HL-60 (cell line): ENCODE data around the gene GDI1.

Experiments
- GABPA ChIP-seq: IDR thresholded peaks from 2 replicates; pipeline ENCODE4 v1.6.1; 2012; ENCODE audit warnings: low read depth
- POLR2AphosphoS5 ChIP-seq: IDR thresholded peaks from 2 replicates; pipeline ENCODE4 v1.6.1; 2012; ENCODE audit warnings: low read depth
- TF ChIP-seq, protein P1 (sequence below): IDR thresholded peaks from one replicate; pipeline ENCODE4 v1.5.1; 2011; ENCODE audit warnings: low read length, control low read depth, inconsistent platforms; ENCODE audit not compliant: insufficient read depth
- TF ChIP-seq, protein P2 (sequence below): IDR thresholded peaks from 2 replicates; pipeline ENCODE4 v1.6.1; 2012; ENCODE audit warnings: low read depth; ENCODE audit not compliant: insufficient replicate concordance

DNA sequence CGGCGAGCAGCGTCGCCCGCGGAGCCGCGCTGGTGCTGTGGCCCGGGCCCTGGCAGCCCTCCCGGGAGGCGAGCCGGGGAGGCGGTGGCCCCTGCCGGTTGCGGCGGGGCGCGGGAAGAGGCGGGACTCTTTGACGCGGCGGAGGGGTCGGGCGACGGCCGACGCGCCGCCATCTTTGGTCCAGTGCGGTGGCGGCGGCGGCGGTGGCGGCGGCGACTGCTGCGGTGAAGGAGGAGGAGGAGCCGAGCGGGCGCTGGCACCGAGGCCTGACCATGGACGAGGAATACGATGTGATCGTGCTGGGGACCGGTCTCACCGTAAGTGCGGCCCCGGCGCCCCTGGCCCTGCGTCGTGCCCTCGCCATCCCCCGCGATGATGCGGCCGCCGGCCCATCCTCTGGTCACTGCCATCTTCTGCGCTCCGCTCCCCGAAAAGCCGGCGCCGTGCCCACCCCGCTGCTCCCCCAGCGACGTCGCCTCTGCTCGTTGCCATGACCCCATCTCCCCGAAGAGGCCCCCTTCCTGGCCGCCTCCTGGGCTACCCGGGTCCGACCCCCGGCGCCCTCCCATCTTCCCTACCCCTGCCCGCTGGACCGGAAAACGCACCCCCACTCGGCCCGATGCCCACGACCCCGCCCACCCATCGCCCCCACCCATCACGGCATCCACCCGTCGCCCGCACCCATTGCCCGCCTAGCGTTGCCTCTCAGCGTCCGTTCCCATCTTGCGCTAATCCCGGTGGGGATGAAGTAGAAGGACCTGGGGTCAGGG lies at the start of gene GDI1:
- TF ChIP-seq GABPA (no peak), POLR2AphosphoS5 (no peak)
- TF ChIP-seq, protein P1, sequence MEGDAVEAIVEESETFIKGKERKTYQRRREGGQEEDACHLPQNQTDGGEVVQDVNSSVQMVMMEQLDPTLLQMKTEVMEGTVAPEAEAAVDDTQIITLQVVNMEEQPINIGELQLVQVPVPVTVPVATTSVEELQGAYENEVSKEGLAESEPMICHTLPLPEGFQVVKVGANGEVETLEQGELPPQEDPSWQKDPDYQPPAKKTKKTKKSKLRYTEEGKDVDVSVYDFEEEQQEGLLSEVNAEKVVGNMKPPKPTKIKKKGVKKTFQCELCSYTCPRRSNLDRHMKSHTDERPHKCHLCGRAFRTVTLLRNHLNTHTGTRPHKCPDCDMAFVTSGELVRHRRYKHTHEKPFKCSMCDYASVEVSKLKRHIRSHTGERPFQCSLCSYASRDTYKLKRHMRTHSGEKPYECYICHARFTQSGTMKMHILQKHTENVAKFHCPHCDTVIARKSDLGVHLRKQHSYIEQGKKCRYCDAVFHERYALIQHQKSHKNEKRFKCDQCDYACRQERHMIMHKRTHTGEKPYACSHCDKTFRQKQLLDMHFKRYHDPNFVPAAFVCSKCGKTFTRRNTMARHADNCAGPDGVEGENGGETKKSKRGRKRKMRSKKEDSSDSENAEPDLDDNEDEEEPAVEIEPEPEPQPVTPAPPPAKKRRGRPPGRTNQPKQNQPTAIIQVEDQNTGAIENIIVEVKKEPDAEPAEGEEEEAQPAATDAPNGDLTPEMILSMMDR, result no peak
- TF ChIP-seq, protein P2, sequence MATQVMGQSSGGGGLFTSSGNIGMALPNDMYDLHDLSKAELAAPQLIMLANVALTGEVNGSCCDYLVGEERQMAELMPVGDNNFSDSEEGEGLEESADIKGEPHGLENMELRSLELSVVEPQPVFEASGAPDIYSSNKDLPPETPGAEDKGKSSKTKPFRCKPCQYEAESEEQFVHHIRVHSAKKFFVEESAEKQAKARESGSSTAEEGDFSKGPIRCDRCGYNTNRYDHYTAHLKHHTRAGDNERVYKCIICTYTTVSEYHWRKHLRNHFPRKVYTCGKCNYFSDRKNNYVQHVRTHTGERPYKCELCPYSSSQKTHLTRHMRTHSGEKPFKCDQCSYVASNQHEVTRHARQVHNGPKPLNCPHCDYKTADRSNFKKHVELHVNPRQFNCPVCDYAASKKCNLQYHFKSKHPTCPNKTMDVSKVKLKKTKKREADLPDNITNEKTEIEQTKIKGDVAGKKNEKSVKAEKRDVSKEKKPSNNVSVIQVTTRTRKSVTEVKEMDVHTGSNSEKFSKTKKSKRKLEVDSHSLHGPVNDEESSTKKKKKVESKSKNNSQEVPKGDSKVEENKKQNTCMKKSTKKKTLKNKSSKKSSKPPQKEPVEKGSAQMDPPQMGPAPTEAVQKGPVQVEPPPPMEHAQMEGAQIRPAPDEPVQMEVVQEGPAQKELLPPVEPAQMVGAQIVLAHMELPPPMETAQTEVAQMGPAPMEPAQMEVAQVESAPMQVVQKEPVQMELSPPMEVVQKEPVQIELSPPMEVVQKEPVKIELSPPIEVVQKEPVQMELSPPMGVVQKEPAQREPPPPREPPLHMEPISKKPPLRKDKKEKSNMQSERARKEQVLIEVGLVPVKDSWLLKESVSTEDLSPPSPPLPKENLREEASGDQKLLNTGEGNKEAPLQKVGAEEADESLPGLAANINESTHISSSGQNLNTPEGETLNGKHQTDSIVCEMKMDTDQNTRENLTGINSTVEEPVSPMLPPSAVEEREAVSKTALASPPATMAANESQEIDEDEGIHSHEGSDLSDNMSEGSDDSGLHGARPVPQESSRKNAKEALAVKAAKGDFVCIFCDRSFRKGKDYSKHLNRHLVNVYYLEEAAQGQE, result no peak
